ENCODE data around the gene XPO1.
"Not testable (repeated sequence)": the region's sequence is repeated elsewhere in the genome, so short reads cannot be mapped to it uniquely, and the experiment has no call there.

XPO1 gene

GRCh38 chr2:61471905-61472805 is 66.0 kb downstream of the XPO1 start:
- DNase-seq (ENCODE audit: low read depth) = no peak
- no peak for TF ChIP-seq CTCF (conservative IDR thresholded peaks at IDR 0.05; ENCODE audit: low read depth, low read length)
- H3K4me3 ChIP-seq (ENCODE audit: low read length) = peak overlapping the region; percentile 90

- no peak for TF ChIP-seq CTCF (conservative IDR thresholded peaks at IDR 0.05; ENCODE audit: low read depth, low read length)
- peak; percentile 87 for DNase-seq (ENCODE audit: low read depth)
- H3K4me3 ChIP-seq (ENCODE audit: low read length) = peak within 1 kb of the TSS; percentile 90
Measured at GRCh38 chr2:61470965-61471904, 66.9 kb downstream of the XPO1 start, which contains the start of gene USP34. Gene USP34 (minus strand): TSS chr2:61471087. CDS start chr2:61470692, 395 bp downstream.

DNA sequence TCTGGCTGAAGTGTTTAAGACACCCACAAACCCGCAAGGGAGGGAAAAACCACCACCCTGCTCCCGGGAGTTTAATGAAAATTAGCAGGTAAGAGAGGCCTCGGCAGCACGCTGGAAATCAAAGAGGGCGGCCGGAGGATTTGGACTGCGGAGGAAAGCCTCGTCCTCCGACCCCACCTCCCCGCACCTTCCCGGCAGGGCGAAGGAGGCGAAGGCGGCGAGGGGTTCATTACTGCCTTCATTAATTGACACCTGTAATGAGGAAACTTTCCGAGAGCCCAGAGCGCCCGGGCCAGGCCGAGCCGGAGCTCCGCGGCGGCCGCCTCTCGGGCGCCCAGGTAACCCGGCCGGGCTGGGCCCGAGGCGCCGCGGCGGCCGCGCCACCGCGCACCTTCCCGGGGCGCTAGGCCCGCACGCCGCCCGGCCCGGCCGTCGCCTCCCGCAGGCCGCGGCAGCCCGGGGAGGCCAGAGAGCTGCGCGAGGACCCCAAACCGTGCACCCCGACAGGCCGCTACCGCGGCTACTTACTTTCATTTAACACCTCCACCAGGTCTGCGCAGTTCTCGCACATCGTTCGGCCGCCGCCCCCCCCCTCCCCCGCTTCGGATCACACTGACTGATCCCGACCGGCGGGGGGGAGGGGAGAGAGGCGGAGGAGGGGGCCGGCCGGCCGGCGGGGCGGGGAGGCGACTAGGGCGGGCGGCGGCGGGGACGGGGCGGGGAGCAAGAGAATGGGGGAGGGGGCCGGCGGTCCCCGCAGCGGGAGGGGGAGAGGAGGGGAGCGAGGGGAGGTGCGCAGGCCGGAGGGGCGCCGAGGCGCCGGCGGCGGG is 67.8 kb downstream of the XPO1 start:
- TF ChIP-seq CTCF (conservative IDR thresholded peaks at IDR 0.05; ENCODE audit: low read depth, low read length) = no peak
- no peak for DNase-seq (ENCODE audit: low read depth)
- peak overlapping the region; percentile 90 for H3K4me3 ChIP-seq (ENCODE audit: low read length)

DNA sequence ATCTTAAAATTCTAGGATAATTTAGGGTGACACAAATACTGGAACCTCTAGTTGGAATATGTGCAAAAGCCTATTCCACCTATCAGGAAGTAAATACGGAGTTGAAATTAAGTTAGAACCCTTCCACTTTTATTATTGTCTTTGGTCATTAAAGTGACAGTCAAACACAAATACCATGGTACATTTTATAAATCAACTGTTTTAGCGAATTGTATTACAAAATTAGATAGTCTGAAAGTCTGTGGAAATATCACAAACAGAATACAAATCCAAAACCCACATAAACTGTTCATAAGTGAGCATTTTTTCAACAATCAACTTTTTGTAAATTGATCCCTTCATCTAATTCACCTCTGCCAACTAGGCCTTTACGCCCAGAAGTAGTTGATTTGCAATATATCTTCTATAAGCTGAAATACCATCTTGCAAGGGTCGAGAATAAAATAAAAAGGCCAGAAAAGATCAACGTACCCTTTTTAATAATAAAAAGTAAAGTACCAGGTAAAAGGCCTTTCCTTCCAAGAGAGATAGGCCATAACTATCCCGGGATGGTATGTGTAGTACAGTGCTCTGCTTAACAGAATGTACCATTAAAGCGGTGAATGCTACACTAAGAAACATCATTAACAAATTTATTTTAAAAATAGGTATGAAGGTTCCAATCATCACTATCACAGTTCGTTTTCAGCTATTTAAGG is 68.6 kb downstream of the XPO1 start:
- no peak for DNase-seq (ENCODE audit: low read depth)

DNA sequence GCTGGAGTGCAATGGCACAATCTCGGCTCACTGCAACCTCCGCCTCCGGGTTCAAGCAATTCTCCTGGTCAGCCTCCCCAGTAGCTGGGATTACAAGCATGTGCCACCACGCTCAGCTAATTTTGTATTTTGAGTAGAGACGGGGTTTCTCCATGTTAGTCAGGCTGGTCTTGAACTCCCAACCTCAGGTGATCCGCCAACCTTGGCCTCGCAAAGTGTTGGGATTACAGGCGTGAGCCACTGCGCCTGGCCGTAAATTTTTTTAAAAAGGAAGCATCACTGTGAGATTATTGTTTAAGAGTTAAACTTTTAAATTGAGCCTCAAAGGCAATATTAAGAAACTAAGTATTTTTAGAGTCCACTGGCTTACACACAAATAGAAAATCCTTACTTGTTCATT is 69.9 kb downstream of the XPO1 start:
- not testable (repeated sequence) for H3K4me3 ChIP-seq (ENCODE audit: low read length); DNase-seq (ENCODE audit: low read depth)

More for the DNA sequence above, 68.6 kb downstream of the XPO1 start:
- H3K4me3 ChIP-seq (ENCODE audit: low read length) = peak overlapping the region; percentile 90
- no peak for TF ChIP-seq CTCF (conservative IDR thresholded peaks at IDR 0.05; ENCODE audit: low read depth, low read length)

GRCh38 chr2:61465045-61465444 is 73.1 kb downstream of the XPO1 start:
- no peak for TF ChIP-seq CTCF (conservative IDR thresholded peaks at IDR 0.05; ENCODE audit: low read depth, low read length)
- DNase-seq (ENCODE audit: low read depth) = no peak
- H3K4me3 ChIP-seq (ENCODE audit: low read length) = no peak overlapping the region
